Skin epidermis (tissue), 12 donors: Measurements from ENCODE around the gene IFI27L2.

ENCODE experiments used
- H3K27ac ChIP-seq, 21 experiments: fragments of 200-600 bp; sonication (generic) in 11 of 21; one replicate each; pipeline ENCODE4 v1.5.0; 2020; ENCODE audit warnings: mild to moderate bottlenecking in 3 of 21, inconsistent platforms in 2 of 21, moderate library complexity in 2 of 21
- H3K4me3 ChIP-seq, 7 experiments: fragments of 200-600 bp; sonication (generic) in 2 of 7; one replicate each; pipeline ENCODE4 v1.5.0; 2020; ENCODE audit warnings: inconsistent platforms in 2 of 7, mild to moderate bottlenecking in 2 of 7, moderate library complexity in 1 of 7

The IFI27L2 gene

GRCh38 chr14:94129111-94129757, at the start of gene IFI27L2:
Gene IFI27L2 (minus strand): TSS chr14:94129604. CDS start chr14:94129564, 40 bp downstream.
- peak within 1 kb of the TSS in 20 of 21 experiments; percentile 29 to 86 (median 74) for H3K27ac ChIP-seq
- peak within 1 kb of the TSS; percentile 32 to 61 (median 52) for H3K4me3 ChIP-seq

- H3K27ac ChIP-seq: no peak overlapping the region
- H3K4me3 ChIP-seq: no peak overlapping the region
These were observed 48.4 kb upstream of the IFI27L2 start for GRCh38 chr14:94177806-94178205.

- no peak overlapping the region for H3K4me3 ChIP-seq
- no peak overlapping the region for H3K27ac ChIP-seq
These were observed 47.4 kb upstream of the IFI27L2 start for GRCh38 chr14:94176808-94177207.

- no peak overlapping the region for H3K27ac ChIP-seq
- peak overlapping the region in 2 of 7 experiments; percentile 58 to 66 for H3K4me3 ChIP-seq
These were observed 46.3 kb upstream of the IFI27L2 start for GRCh38 chr14:94175747-94176146.

GRCh38 chr14:94175011-94175745, 45.8 kb upstream of the IFI27L2 start:
- Histone ChIP-seq H3K27ac (no peak overlapping the region), H3K4me3 (peak overlapping the region; percentile 45 to 66 (median 57))

GRCh38 chr14:94174604-94175010, 45.2 kb upstream of the IFI27L2 start:
- peak overlapping the region; percentile 45 to 66 (median 57) for H3K4me3 ChIP-seq
- H3K27ac ChIP-seq: no peak overlapping the region

GRCh38 chr14:94173885-94174603, 44.6 kb upstream of the IFI27L2 start, which contains the start of gene PPP4R4:
Gene PPP4R4 (plus strand): TSS chr14:94174322. CDS start chr14:94174466, 144 bp downstream.
- Histone ChIP-seq H3K27ac (peak within 1 kb of the TSS in 6 of 21 experiments; percentile 8 to 55 (median 20)), H3K4me3 (peak within 1 kb of the TSS; percentile 45 to 66 (median 57))

GRCh38 chr14:94173471-94173884, 44.1 kb upstream of the IFI27L2 start:
- Histone ChIP-seq H3K4me3 (peak overlapping the region; percentile 45 to 66 (median 57)), H3K27ac (peak overlapping the region in 6 of 21 experiments; percentile 8 to 55 (median 20))

- H3K27ac ChIP-seq: no peak overlapping the region
- no peak overlapping the region for H3K4me3 ChIP-seq
These were observed 43.1 kb upstream of the IFI27L2 start for GRCh38 chr14:94172545-94172944.

GRCh38 chr14:94171208-94171607, 41.8 kb upstream of the IFI27L2 start:
- H3K4me3 ChIP-seq: no peak overlapping the region
- H3K27ac ChIP-seq: no peak overlapping the region

- no peak overlapping the region for H3K27ac ChIP-seq
- H3K4me3 ChIP-seq: no peak overlapping the region
These were observed 40.7 kb upstream of the IFI27L2 start for GRCh38 chr14:94170136-94170535.

GRCh38 chr14:94165744-94166143, 36.3 kb upstream of the IFI27L2 start:
- Histone ChIP-seq H3K4me3 (no peak overlapping the region), H3K27ac (no peak overlapping the region)

- Histone ChIP-seq H3K4me3 (no peak overlapping the region), H3K27ac (no peak overlapping the region)
These were observed 35.5 kb upstream of the IFI27L2 start for GRCh38 chr14:94164685-94165431.

- Histone ChIP-seq H3K4me3 (no peak overlapping the region), H3K27ac (no peak overlapping the region)
These were observed 34.4 kb upstream of the IFI27L2 start for GRCh38 chr14:94163796-94164195.

GRCh38 chr14:94162466-94162865, 33.1 kb upstream of the IFI27L2 start:
- Histone ChIP-seq H3K27ac (no peak overlapping the region), H3K4me3 (no peak overlapping the region)

GRCh38 chr14:94161981-94162380, 32.6 kb upstream of the IFI27L2 start:
- Histone ChIP-seq H3K27ac (no peak overlapping the region), H3K4me3 (no peak overlapping the region)

GRCh38 chr14:94161058-94161457, 31.7 kb upstream of the IFI27L2 start:
- Histone ChIP-seq H3K4me3 (no peak overlapping the region), H3K27ac (no peak overlapping the region)

GRCh38 chr14:94158239-94158883, 29.0 kb upstream of the IFI27L2 start:
- Histone ChIP-seq H3K27ac (peak overlapping the region in 1 of 21 experiments; percentile 18), H3K4me3 (no peak overlapping the region)

GRCh38 chr14:94157197-94157596, 27.8 kb upstream of the IFI27L2 start:
- no peak overlapping the region for H3K4me3 ChIP-seq
- no peak overlapping the region for H3K27ac ChIP-seq
